SJSA1 (cell line): ENCODE measurements around the gene CBFA2T3. TPM values are rescaled to one million over a fixed set of nuclear protein-coding genes. Genes with fewer than 3 reads are reported as not detected.
"Not testable (repeated sequence)": the region's sequence is repeated elsewhere in the genome, so short reads cannot be mapped to it uniquely, and the experiment has no call there.

Experiments used
- DNase-seq, 2 experiments: peaks; one replicate each; pipeline ENCODE4 v3.0.0-alpha.2; 2015 to 2020; ENCODE audit warnings: low spot score in 2 of 2, low read depth in 1 of 2
- H3K27ac ChIP-seq: fragments of 250-450 bp; sonication (Bioruptor Pico); 2 replicates; pipeline ENCODE4 v1.5.1; 2020; ENCODE audit warnings: mild to moderate bottlenecking, moderate library complexity
- H3K27me3 ChIP-seq: fragments of 250-450 bp; sonication (Bioruptor Pico); replicated peaks from 2 replicates; pipeline ENCODE4 v1.5.1; 2020; ENCODE audit warnings: mild to moderate bottlenecking, moderate library complexity
- H3K36me3 ChIP-seq: fragments of 250-450 bp; sonication (Bioruptor Pico); 2 replicates; pipeline ENCODE4 v1.5.1; 2020; ENCODE audit warnings: mild to moderate bottlenecking
- H3K4me1 ChIP-seq: fragments of 250-450 bp; sonication (Bioruptor Pico); replicated peaks from 2 replicates; pipeline ENCODE4 v1.6.1; 2021; ENCODE audit warnings: mild to moderate bottlenecking
- H3K4me3 ChIP-seq: fragments of 250-450 bp; sonication (Bioruptor Pico); 2 replicates; pipeline ENCODE4 v1.5.1; 2020; ENCODE audit warnings: mild to moderate bottlenecking
- H3K9me3 ChIP-seq: fragments of 250-450 bp; sonication (Bioruptor Pico); replicated peaks from 2 replicates; pipeline ENCODE4 v1.5.1; 2020; ENCODE audit warnings: mild to moderate bottlenecking
- total RNA-seq: library from RNA; depleted of rRNA; stranded (reverse); fragments of >200 nt; shearing (Covaris generic); gene quantifications from 2 replicates; pipeline ENCODE4 v1.2.3, GENCODE V29; 2014

The CBFA2T3 gene
- total RNA-seq, 1 experiment from 2014 or later, result not detected

DNA sequence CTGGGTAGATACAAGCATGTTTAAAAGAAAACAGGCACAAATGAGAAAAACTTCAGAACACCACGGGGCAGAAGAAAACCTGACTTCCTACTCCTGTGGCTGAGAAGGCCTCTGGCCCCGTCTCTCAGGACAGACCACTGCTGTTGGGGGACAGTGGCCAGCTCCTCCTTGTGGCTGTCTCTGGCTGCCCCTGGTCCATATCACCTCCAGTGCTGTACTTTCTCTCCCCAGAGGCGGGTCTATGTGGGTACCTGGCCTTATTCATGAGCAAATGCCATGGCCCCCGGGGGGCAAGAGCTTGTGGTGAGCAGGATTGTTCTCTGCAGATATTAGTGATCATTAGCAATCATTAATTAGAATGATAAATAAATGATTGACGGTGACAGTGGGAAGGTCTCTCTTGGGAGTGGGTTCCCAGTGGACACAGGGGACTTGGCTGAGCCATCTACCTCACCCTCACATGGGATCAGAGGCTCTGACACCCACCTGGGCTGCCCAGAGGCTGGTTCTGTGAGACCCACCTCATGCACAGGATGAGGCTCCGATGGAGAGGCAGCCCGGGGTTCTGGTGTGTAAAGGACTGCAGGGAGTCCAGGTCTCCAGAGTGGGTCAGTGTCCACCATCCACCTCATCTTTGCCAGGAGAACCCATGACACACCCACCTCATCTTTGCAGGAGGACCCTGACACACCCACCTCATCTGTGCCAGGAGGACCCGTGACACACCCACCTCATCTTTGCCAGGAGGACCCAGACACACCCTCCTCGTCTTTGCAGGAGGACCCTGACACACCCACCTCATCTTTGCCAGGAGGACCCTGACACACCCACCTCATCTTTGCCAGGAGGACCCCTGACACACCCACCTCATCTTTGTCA lies 30.6 kb upstream of the CBFA2T3 start:
- Histone ChIP-seq H3K9me3 (no peaks in the 10 kb centered on the region), H3K27ac (no peak overlapping the region), H3K36me3 (no peaks in the 10 kb centered on the region), H3K4me1 (no peaks in the 10 kb centered on the region), H3K27me3 (peaks cover 12% of the 10 kb centered on the region; the same call in 1 of the 2 replicates), H3K4me3 (no peak overlapping the region)
- DNase-seq, result no peak

DNA sequence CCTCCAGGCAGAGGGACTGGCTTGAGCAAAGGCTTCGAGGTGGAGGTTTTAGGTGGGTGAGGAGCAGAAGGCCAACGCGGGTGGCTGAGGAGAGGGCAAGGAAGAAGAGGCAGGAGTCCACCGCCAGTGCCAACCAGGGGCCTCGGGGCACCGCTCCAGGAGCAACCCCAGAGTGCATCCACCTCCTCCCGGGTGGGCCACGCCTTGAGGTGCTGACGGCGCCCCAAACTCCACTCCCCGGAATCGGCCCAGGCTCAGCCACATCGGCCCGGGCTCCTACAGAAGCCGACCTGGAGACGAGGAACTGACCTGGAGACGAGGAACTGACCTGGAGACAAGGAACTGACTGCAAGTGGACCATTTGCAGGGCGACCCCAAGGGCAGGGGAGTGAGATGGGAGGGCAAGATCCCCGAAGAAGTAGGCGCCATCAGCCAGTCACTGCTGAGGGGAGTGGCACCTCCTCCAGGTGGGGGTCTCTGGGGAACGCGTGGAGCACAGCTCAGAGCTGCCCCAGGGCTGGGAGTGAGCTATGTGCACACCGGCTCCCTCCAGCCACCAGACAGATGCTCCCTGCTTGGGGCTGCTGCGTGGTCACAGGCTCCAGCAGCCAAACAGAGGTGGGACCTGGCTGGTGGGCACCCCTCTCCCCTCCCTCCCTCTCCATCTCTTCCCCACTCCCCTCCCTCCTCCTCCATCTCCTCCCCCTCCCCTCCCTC lies 29.2 kb upstream of the CBFA2T3 start:
- DNase-seq, result no peak
- Histone ChIP-seq H3K36me3 (no peaks in the 10 kb centered on the region), H3K27ac (no peak overlapping the region), H3K4me1 (no peaks in the 10 kb centered on the region), H3K9me3 (peaks cover 4% of the 10 kb centered on the region; the same call in 1 of the 2 replicates), H3K27me3 (peaks cover 19% of the 10 kb centered on the region), H3K4me3 (no peak overlapping the region)

DNA sequence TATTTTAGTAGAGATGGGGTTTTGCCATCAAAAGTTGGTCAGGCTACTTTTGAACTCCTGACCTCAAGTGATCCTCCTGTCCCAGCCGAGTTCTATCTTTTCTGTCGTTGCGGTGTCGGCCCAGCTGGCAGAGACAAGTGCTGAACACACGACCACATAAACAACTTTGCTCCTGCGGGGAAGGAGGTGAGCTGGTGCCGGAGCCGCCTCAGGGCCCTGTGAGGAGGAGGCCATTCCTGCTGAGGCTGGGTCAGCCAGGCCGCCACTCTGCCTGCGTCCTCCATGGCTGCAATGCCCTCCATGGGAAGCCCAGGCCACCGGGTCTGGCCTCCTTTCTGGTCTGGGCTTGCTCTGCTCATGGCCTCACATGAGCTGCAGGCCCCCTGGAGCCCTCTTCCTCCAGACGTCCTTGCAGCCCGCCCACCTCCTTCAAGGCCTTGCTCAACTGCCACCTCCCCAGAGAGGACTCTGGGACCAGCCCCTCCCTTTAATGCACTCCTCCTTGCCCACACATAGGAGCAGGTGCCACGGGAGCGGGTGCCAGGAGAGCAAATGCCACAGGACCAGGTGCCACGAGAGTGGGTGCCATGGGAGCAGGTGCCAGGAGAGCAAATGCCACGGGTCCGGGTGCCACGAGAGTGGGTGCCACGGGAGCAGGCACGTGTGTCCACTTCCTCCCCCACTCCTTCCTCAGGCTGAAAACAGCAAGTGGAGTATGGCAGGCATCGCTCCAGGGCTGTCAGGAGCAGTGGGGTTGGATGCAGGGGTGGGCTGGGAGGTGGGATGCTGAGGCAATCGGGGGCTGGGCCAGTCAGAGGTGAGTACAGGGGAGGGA lies 28.4 kb upstream of the CBFA2T3 start:
- peaks cover 10% of the 10 kb centered on the region for H3K9me3 ChIP-seq
- no peaks in the 10 kb centered on the region for H3K36me3 ChIP-seq
- DNase-seq, result no peak
- peaks cover 22% of the 10 kb centered on the region for H3K27me3 ChIP-seq
- no peak overlapping the region for H3K27ac ChIP-seq
- H3K4me3 ChIP-seq, result no peak overlapping the region
- no peaks in the 10 kb centered on the region for H3K4me1 ChIP-seq

DNA sequence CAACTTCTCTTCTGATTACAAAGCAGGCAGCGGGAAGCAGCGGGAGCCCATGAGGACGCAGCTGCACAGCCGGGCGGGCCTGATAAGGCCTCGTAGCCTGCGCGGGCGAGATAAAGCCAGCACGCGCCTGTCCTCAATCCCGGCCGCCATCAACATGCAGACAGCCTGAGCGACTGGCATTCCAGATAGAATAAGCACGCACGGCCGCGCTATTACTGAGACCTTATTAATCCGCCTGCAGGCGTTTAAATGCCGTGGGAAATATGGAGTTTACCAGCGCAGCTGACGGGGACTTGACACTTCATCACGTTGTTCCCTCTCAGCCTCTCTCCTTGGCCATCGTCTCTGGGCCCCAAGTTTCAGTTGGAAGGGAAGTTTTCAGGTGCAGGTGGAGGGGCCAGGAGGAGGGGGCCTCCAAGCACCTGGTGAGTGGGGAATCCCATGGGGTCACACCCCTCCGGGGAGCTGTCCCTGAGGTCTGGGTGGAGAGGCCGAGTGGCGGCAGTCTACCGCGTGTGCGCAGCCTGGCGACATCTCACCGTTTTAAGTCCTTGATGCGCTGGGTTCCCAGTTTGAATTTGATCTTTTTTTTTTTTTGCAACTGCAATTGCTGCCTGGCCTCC lies 27.3 kb upstream of the CBFA2T3 start:
- no peaks in the 10 kb centered on the region for H3K4me1 ChIP-seq
- H3K9me3 ChIP-seq, result peaks cover 11% of the 10 kb centered on the region
- H3K36me3 ChIP-seq, result no peaks in the 10 kb centered on the region
- peaks cover 22% of the 10 kb centered on the region for H3K27me3 ChIP-seq
- H3K4me3 ChIP-seq, result no peak overlapping the region
- DNase-seq, result no peak
- no peak overlapping the region for H3K27ac ChIP-seq

DNA sequence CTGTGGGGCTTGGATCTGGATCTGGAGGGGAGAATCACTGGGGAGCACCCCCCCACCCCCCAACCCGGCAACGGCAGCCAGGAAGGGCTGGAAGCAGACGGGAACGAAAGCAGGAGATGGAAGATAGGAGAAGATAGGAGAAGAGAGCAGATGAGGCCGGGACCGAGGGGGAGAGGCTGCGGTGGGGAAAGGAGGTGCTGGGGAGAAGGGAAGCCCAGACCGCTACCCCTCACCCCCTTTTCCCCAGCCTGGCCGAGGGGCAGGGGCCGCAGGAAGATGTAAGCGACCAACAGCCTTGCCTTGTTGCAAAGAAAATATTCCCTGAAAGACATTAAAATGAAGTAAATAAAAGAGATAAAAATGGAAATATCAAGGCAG lies 26.8 kb upstream of the CBFA2T3 start:
- no peaks in the 10 kb centered on the region for H3K36me3 ChIP-seq
- peaks cover 15% of the 10 kb centered on the region for H3K9me3 ChIP-seq
- H3K4me1 ChIP-seq, result no peaks in the 10 kb centered on the region
- H3K27ac ChIP-seq, result no peak overlapping the region
- no peak overlapping the region for H3K4me3 ChIP-seq
- peaks cover 22% of the 10 kb centered on the region for H3K27me3 ChIP-seq
- no peak for DNase-seq

DNA sequence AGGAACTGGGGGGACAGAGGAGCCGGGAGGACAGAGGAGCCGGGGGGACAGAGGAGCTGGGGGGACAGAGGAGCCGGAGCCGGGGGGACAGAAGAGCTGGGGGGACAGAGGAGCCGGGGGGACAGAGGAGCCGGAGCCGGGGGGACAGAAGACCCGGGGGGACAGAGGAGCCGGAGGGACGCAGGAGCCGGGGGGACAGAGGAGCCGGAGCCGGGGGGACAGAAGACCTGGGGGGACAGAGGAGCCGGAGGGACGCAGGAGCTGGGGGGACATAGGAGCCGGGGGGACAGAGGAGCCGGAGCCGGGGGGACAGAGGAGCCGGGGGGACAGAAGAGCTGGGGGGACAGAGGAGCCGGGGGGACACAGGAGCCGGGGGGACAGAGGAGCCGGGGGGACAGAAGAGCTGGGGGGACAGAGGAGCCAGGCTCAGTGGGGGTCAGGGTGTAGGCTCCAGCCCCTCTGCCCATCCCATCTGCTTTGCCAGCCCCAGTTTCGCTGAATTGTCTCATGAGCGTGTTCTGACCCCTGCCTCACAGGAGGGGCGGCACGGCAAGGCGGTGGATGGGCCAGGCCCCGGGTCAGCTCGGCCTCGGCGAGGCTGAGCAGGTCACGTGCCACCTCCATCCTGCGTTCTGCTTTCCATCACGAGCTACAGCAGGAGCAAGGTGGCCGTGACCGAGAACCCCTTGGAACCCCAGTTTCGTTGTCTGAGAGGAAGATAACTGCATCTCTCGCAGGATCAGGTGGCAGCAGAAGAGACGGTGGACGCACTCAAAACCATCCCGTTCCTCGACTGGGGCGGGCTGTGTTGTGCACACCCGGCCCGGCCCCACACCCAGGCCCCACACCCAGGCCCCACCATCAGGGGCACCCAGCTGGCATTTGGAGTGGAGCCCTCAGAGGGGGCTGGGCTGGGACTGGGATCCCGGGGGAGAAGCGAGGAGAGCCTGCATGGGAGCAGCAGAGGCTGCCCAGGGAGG lies 26.1 kb upstream of the CBFA2T3 start:
- H3K36me3 ChIP-seq, result no peaks in the 10 kb centered on the region
- no peaks in the 10 kb centered on the region for H3K4me1 ChIP-seq
- peak in 1 of 2 experiments; percentile 43 for DNase-seq
- H3K27me3 ChIP-seq, result peaks cover 22% of the 10 kb centered on the region
- no peak overlapping the region for H3K27ac ChIP-seq
- H3K9me3 ChIP-seq, result peaks cover 17% of the 10 kb centered on the region
- H3K4me3 ChIP-seq, result no peak overlapping the region

DNA sequence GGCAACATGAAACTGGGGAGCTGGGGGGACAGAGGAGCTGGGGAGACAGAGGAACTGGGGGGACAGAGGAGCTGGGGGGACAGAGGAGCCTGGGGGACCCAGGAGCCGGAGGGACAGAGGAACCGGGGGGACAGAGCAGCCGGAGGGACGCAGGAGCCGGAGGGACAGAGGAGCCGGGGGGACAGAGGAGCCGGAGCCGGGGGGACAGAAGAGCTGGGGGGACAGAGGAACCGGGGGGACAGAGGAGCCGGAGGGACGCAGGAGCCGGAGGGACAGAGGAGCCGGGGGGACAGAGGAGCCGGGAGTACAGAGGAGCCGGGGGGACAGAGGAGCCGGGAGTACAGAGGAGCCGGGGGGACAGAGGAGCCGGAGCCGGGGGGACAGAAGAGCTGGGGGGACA lies 25.1 kb upstream of the CBFA2T3 start:
- H3K27ac ChIP-seq, H3K4me3 ChIP-seq, H3K4me1 ChIP-seq, H3K36me3 ChIP-seq, DNase-seq: not testable (repeated sequence)
- Histone ChIP-seq H3K27me3 (peaks cover 22% of the 10 kb centered on the region), H3K9me3 (peaks cover 19% of the 10 kb centered on the region)

DNA sequence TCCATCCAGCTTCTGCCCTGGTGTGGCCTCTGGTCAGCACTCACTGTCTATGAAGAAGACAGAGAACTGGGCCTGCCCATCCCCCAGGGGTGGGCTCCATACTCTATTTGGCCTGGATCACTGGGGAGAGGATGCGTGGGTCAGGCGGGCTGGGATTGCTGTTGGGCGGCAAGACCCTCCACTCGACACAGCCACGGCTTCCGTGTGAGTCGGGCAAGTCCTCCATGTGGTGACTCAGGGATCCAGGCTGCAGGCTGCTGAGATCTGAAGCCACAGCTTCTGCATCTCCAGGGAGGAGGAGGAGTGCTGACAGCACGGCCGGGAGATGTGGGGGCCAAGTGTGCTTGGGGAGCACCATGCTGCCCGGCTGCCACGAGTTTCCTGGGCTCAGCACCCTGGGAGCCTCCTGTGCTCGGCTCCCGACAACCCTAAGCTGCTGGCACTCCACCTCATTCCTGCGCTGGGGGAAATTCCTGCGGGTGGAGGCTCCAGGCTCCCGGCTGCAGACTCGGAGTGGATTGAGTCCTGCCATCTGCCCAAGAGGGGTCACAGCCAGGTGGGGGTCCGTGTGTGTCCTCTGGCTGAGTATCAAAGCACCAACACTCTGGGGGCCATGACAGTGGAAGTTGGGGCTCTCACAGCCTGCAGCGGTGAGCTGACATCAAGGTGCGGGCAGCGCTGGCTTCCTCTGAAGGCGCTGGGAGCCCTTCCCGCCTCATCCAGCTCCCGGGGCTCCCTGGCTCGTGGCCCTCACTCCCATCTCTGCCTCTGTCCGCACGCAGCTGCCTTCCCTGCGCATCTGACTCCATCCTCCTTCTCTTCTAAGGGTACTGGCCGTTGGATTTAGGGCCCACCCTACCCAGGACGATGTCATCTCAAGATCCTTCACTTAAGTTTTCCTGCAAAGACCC lies 24.4 kb upstream of the CBFA2T3 start:
- Histone ChIP-seq H3K27me3 (peaks cover 22% of the 10 kb centered on the region), H3K9me3 (peaks cover 19% of the 10 kb centered on the region), H3K4me3 (no peak overlapping the region), H3K27ac (no peak overlapping the region), H3K36me3 (no peaks in the 10 kb centered on the region), H3K4me1 (no peaks in the 10 kb centered on the region)
- peak in 1 of 2 experiments; percentile 41 for DNase-seq

DNA sequence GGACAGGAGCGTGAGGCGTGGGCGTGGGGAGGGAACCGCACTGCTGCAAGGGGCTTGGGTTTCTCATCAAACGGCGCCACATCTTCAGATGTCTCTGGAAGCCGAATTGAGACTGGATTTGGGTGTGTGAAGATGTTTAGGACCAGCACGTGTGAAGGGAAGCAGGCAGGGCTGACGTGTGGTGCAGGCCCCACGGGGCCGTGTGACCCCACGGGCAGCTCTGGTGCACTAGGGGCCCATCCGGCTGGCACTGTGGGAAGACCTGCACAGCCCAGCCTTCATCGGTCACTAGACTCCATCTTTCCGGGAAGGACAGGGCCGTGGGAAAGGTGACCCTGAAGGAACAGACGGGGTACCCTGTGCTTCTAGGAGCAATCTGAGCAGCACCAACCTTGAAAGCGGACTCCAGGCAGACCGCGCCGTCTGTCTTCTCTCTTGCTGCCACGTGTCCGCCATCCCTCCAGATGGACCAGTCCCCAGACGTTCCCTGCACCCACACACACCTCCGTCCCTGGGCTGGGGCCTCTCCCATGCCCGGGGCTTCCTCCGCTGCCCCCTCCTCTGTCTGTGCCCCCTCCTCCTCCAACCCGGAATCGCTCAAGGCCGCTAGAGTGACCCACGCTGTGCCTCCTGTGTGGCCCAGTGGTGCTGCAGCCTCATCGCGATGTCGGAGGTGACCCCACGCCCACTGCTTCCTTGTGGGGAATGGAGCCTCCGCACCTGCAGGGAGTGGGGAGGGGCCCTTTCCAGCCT lies 23.4 kb upstream of the CBFA2T3 start:
- Histone ChIP-seq H3K27me3 (peaks cover 22% of the 10 kb centered on the region), H3K4me1 (no peaks in the 10 kb centered on the region), H3K9me3 (peaks cover 19% of the 10 kb centered on the region), H3K36me3 (no peaks in the 10 kb centered on the region), H3K27ac (no peak overlapping the region), H3K4me3 (no peak overlapping the region)
- DNase-seq, result no peak

DNA sequence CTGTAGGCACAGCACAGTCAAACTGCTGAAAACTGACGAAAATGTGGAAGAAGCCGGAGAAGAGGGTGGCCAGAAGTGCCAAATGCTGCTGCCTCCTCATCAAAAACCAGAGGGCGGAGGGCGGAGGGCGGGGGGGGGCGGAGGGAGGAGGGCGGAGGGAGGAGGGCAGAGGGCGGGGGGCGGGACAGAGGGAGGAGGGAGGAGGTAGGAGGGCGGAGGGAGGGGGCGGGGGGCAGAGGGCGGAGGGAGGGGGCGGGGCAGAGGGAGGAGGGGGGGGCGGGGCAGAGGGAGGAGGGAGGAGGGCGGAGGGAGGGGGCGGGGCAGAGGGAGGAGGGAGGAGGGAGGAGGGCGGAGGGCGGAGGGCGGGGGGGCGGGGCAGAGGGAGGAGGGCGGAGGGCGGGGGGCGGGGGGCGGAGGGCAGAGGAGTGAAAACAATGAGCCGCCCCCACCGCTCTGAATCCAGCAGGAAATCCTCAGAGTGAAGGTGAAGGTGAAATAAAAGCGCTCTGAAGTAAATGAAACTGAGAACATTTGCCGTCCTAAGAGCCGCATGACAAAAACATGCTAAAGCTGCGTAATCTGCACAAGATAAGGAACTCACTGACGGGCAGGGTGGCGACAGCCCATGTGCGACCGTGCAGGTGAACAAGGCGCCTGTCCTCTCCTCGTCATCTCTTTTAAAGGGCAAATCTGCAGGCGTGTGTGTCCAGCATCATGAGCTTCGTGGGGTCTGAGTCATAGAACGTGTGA lies 22.6 kb upstream of the CBFA2T3 start:
- no peak overlapping the region for H3K4me3 ChIP-seq
- peaks cover 27% of the 10 kb centered on the region for H3K27me3 ChIP-seq
- H3K36me3 ChIP-seq, result no peaks in the 10 kb centered on the region
- peaks cover 19% of the 10 kb centered on the region for H3K9me3 ChIP-seq
- H3K4me1 ChIP-seq, result no peaks in the 10 kb centered on the region
- no peak overlapping the region for H3K27ac ChIP-seq
- no peak for DNase-seq
